ENCODE measurements around the gene PTPRU.

Gene PTPRU

GRCh38 chr1:29324771-29325351 is 88.5 kb downstream of the PTPRU start:
- no peaks in the 10 kb centered on the region for H3K9me3 ChIP-seq (ENCODE audit: insufficient read depth, low read depth, low read length)
- no peak for TF ChIP-seq EZH2phosphoT487 (IDR thresholded peaks at IDR 0.05; ENCODE audit: borderline replicate concordance)
- TF ChIP-seq, protein P1, sequence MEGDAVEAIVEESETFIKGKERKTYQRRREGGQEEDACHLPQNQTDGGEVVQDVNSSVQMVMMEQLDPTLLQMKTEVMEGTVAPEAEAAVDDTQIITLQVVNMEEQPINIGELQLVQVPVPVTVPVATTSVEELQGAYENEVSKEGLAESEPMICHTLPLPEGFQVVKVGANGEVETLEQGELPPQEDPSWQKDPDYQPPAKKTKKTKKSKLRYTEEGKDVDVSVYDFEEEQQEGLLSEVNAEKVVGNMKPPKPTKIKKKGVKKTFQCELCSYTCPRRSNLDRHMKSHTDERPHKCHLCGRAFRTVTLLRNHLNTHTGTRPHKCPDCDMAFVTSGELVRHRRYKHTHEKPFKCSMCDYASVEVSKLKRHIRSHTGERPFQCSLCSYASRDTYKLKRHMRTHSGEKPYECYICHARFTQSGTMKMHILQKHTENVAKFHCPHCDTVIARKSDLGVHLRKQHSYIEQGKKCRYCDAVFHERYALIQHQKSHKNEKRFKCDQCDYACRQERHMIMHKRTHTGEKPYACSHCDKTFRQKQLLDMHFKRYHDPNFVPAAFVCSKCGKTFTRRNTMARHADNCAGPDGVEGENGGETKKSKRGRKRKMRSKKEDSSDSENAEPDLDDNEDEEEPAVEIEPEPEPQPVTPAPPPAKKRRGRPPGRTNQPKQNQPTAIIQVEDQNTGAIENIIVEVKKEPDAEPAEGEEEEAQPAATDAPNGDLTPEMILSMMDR (conservative IDR thresholded peaks at IDR 0.05; ENCODE audit: low read length): no peak
- H3K79me2 ChIP-seq (ENCODE audit: insufficient read depth, low read length): no peaks in the 10 kb centered on the region
- H3K27me3 ChIP-seq (ENCODE audit: insufficient read depth, low read length, poor library complexity, severe bottlenecking): no peaks in the 10 kb centered on the region
- no peak overlapping the region for H3K9ac ChIP-seq (ENCODE audit: low read depth, low read length, poor library complexity, severe bottlenecking)
- no peaks in the 10 kb centered on the region for H3K9me2 ChIP-seq (replicated peaks; ENCODE audit: low read depth, low read length)
- no peak overlapping the region for H3K4me3 ChIP-seq (ENCODE audit: low read length, poor library complexity, severe bottlenecking)
- no peak overlapping the region for H3K4me2 ChIP-seq (ENCODE audit: low read depth, low read length, poor library complexity, severe bottlenecking)
- no peaks in the 10 kb centered on the region for H3K4me1 ChIP-seq (ENCODE audit: insufficient read depth, low read length, poor library complexity, severe bottlenecking)
- no peak overlapping the region for H2AFZ ChIP-seq (ENCODE audit: low read length)
- no peaks in the 10 kb centered on the region for H3F3A ChIP-seq (ENCODE audit: low read depth)
- H4K20me1 ChIP-seq (ENCODE audit: insufficient read depth, low read length, poor library complexity, severe bottlenecking): no peaks in the 10 kb centered on the region
- H3K36me3 ChIP-seq (ENCODE audit: insufficient read depth, low read length): no peaks in the 10 kb centered on the region

- no peaks in the 10 kb centered on the region for H3F3A ChIP-seq (ENCODE audit: low read depth)
- H3K4me2 ChIP-seq (ENCODE audit: low read depth, low read length, poor library complexity, severe bottlenecking): no peak overlapping the region
- no peaks in the 10 kb centered on the region for H3K4me1 ChIP-seq (ENCODE audit: insufficient read depth, low read length, poor library complexity, severe bottlenecking)
- no peaks in the 10 kb centered on the region for H3K9me3 ChIP-seq (ENCODE audit: insufficient read depth, low read depth, low read length)
- H2AFZ ChIP-seq (ENCODE audit: low read length): no peak overlapping the region
- TF ChIP-seq, protein P1 (conservative IDR thresholded peaks at IDR 0.05; ENCODE audit: low read length): no peak
- TF ChIP-seq EZH2phosphoT487 (IDR thresholded peaks at IDR 0.05; ENCODE audit: borderline replicate concordance): no peak
- no peaks in the 10 kb centered on the region for H3K27me3 ChIP-seq (ENCODE audit: insufficient read depth, low read length, poor library complexity, severe bottlenecking)
- no peaks in the 10 kb centered on the region for H3K79me2 ChIP-seq (ENCODE audit: insufficient read depth, low read length)
- no peaks in the 10 kb centered on the region for H3K36me3 ChIP-seq (ENCODE audit: insufficient read depth, low read length)
- H3K9me2 ChIP-seq (replicated peaks; ENCODE audit: low read depth, low read length): no peaks in the 10 kb centered on the region
- no peak overlapping the region for H3K9ac ChIP-seq (ENCODE audit: low read depth, low read length, poor library complexity, severe bottlenecking)
- no peak overlapping the region for H3K4me3 ChIP-seq (ENCODE audit: low read length, poor library complexity, severe bottlenecking)
- no peaks in the 10 kb centered on the region for H4K20me1 ChIP-seq (ENCODE audit: insufficient read depth, low read length, poor library complexity, severe bottlenecking)
These were observed 89.4 kb downstream of the PTPRU start for GRCh38 chr1:29325675-29326074.

GRCh38 chr1:29326123-29326522 is 89.8 kb downstream of the PTPRU start:
- Histone ChIP-seq H3K36me3 (ENCODE audit: insufficient read depth, low read length) (no peaks in the 10 kb centered on the region), H3F3A (ENCODE audit: low read depth) (no peaks in the 10 kb centered on the region), H3K9me3 (ENCODE audit: insufficient read depth, low read depth, low read length) (no peaks in the 10 kb centered on the region), H4K20me1 (ENCODE audit: insufficient read depth, low read length, poor library complexity, severe bottlenecking) (no peaks in the 10 kb centered on the region), H3K9ac (ENCODE audit: low read depth, low read length, poor library complexity, severe bottlenecking) (no peak overlapping the region), H2AFZ (ENCODE audit: low read length) (no peak overlapping the region), H3K4me1 (ENCODE audit: insufficient read depth, low read length, poor library complexity, severe bottlenecking) (no peaks in the 10 kb centered on the region), H3K27me3 (ENCODE audit: insufficient read depth, low read length, poor library complexity, severe bottlenecking) (no peaks in the 10 kb centered on the region), H3K79me2 (ENCODE audit: insufficient read depth, low read length) (no peaks in the 10 kb centered on the region), H3K4me3 (ENCODE audit: low read length, poor library complexity, severe bottlenecking) (no peak overlapping the region), H3K9me2 (replicated peaks; ENCODE audit: low read depth, low read length) (no peaks in the 10 kb centered on the region), H3K4me2 (ENCODE audit: low read depth, low read length, poor library complexity, severe bottlenecking) (no peak overlapping the region)
- no peak for TF ChIP-seq EZH2phosphoT487 (IDR thresholded peaks at IDR 0.05; ENCODE audit: borderline replicate concordance)
- TF ChIP-seq, protein P1 (conservative IDR thresholded peaks at IDR 0.05; ENCODE audit: low read length): no peak

Data from Loucy (cell line).